Measurements from ENCODE around the gene SLC6A19. TPM values are rescaled to one million over a fixed set of nuclear protein-coding genes. Genes with fewer than 3 reads are reported as not detected.

The SLC6A19 gene
- total RNA-seq, 2 donors from 2014 or later, result 0.09 to 0.15 TPM

- Mint-ChIP-seq H3K27me3 (ENCODE audit: insufficient read depth) (peaks cover 38% of the 10 kb centered on the region), H3K9me3 (no peaks in the 10 kb centered on the region), H3K4me3 (no peak overlapping the region), H3K36me3 (ENCODE audit: low read depth) (peaks cover 8% of the 10 kb centered on the region), H3K27ac (no peak overlapping the region), H3K4me1 (peaks cover 24% of the 10 kb centered on the region)
- TF ChIP-seq, protein P1, sequence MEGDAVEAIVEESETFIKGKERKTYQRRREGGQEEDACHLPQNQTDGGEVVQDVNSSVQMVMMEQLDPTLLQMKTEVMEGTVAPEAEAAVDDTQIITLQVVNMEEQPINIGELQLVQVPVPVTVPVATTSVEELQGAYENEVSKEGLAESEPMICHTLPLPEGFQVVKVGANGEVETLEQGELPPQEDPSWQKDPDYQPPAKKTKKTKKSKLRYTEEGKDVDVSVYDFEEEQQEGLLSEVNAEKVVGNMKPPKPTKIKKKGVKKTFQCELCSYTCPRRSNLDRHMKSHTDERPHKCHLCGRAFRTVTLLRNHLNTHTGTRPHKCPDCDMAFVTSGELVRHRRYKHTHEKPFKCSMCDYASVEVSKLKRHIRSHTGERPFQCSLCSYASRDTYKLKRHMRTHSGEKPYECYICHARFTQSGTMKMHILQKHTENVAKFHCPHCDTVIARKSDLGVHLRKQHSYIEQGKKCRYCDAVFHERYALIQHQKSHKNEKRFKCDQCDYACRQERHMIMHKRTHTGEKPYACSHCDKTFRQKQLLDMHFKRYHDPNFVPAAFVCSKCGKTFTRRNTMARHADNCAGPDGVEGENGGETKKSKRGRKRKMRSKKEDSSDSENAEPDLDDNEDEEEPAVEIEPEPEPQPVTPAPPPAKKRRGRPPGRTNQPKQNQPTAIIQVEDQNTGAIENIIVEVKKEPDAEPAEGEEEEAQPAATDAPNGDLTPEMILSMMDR (conservative IDR thresholded peaks at IDR 0.05), result no peak
- Histone ChIP-seq H3K27ac (ENCODE audit: low read depth, low read length) (no peak overlapping the region), H3K4me1 (ENCODE audit: control insufficient read depth, insufficient read depth, low read length) (peaks cover 4% of the 10 kb centered on the region), H3K4me3 (ENCODE audit: low read length) (no peak overlapping the region), H3K9ac (ENCODE audit: extremely low read depth, low read length, poor library complexity, severe bottlenecking) (no peak overlapping the region), H3K27me3 (ENCODE audit: control insufficient read depth, insufficient read depth, low read length, poor library complexity, severe bottlenecking) (peaks cover 33% of the 10 kb centered on the region), H3K9me3 (ENCODE audit: control insufficient read depth, low read length) (no peaks in the 10 kb centered on the region), H3K36me3 (ENCODE audit: control insufficient read depth, insufficient read depth, low read length) (no peaks in the 10 kb centered on the region)
- no peak for DNase-seq
- 88 to 91% methylated on average over 8 to 12 of the region's 12 CpGs for WGBS, 2 experiments (ENCODE audit: insufficient coverage in 1 of 2, insufficient read length in 1 of 2)
These were observed 48.0 kb upstream of the SLC6A19 start for GRCh38 chr5:1153428-1153827.

DNA sequence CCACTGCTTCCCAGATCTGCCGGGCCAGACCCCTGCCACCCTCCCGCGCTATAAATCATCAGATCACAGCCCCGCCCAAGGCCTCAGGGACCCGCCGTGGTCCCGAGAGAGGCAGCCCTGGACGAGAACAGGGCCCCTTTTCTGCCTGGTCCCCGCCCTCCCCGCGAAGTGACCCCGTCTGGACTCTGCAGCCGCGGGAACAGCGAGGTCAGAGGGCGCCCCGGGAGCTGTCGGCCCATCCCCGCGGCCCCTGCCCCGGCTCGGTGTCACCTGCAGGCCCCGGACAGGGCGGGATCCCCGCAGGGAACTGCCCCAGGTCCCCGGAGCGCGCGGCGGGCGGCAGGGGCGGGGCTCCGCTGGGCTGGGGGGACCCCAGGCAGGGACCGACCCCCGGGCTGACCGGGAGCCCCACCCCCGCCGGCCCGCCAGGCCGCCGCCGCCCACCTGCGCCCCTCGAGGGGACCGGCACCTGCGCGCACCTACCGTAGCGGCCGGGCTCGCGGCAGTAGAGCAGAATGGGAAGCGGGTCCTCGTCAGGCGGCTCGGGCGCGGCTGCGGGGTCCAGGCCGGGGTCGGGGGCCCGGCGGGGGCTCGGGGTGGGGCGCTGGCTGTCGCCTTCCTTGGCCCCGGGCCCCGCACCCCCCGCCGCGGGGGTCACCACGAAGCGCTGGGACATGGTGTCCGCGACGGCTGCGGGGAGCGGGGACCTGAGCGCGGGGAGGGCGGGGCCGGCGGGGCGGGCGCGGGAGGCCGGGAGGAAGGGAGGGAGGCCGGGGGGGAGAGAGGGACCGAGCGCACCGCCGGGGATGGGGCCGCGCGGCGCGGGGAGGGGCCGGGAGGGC, 46.0 kb upstream of the SLC6A19 start:
- no peak for DNase-seq
- Mint-ChIP-seq H3K27ac (no peak overlapping the region), H3K4me3 (peak overlapping the region; percentile 41), H3K9me3 (no peaks in the 10 kb centered on the region), H3K27me3 (ENCODE audit: insufficient read depth) (peaks cover 40% of the 10 kb centered on the region), H3K36me3 (ENCODE audit: low read depth) (no peaks in the 10 kb centered on the region), H3K4me1 (peaks cover 40% of the 10 kb centered on the region)
- Histone ChIP-seq H3K36me3 (ENCODE audit: control insufficient read depth, insufficient read depth, low read length) (no peaks in the 10 kb centered on the region), H3K4me3 (ENCODE audit: low read length) (no peak overlapping the region), H3K27ac (ENCODE audit: low read depth, low read length) (no peak overlapping the region), H3K9ac (ENCODE audit: extremely low read depth, low read length, poor library complexity, severe bottlenecking) (no peak overlapping the region), H3K27me3 (ENCODE audit: control insufficient read depth, insufficient read depth, low read length, poor library complexity, severe bottlenecking) (peaks cover 33% of the 10 kb centered on the region), H3K9me3 (ENCODE audit: control insufficient read depth, low read length) (no peaks in the 10 kb centered on the region), H3K4me1 (ENCODE audit: control insufficient read depth, insufficient read depth, low read length) (peaks cover 10% of the 10 kb centered on the region)
- TF ChIP-seq, protein P1 (conservative IDR thresholded peaks at IDR 0.05), result no peak
- 7 to 28% methylated on average over 5 to 97 of the region's 98 CpGs for WGBS, 2 experiments (ENCODE audit: insufficient coverage in 1 of 2, insufficient read length in 1 of 2)

DNA sequence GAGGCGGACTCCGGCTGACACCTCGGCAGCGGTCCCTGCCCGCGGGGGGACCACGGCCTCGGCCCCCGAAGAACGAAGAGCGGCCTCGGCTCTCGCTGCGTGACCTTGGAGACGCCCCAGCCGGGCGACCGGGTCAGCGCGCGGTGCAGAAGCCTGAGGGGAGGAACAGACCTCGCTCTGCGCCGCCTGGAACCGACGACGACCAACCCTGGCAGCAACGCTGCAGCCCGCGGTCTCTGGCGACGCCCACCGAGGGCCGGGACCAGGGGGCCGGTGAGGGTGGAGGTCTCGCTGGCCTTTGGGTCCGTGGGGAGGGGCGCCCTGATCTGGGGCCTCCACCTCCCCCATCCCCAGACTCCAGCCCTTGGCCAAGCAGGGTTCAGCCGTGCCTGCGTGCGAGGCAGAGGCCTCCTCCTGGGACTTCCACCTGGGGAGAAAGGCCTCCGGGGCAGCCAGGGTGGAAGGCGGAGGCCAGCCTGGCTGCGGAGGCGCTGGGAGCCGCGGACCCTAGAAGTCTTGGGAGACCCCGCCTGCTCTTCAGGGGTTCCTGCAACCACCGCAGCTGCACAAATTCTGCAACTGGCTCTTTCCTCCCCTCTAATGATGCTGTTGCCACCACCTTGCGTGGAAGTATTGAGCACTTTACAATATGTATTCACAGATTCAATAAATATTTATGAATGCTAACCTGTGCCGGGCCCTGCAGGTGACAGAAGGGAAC, 45.2 kb upstream of the SLC6A19 start:
- WGBS, 2 experiments (ENCODE audit: insufficient coverage in 1 of 2, insufficient read length in 1 of 2), result 25 to 43% methylated on average over 12 to 51 of the region's 51 CpGs
- Mint-ChIP-seq H3K9me3 (no peaks in the 10 kb centered on the region), H3K4me1 (peaks cover 37% of the 10 kb centered on the region), H3K4me3 (peak overlapping the region; percentile 19), H3K36me3 (ENCODE audit: low read depth) (no peaks in the 10 kb centered on the region), H3K27me3 (ENCODE audit: insufficient read depth) (peaks cover 40% of the 10 kb centered on the region), H3K27ac (no peak overlapping the region)
- Histone ChIP-seq H3K4me1 (ENCODE audit: control insufficient read depth, insufficient read depth, low read length) (peaks cover 10% of the 10 kb centered on the region), H3K36me3 (ENCODE audit: control insufficient read depth, insufficient read depth, low read length) (no peaks in the 10 kb centered on the region), H3K9ac (ENCODE audit: extremely low read depth, low read length, poor library complexity, severe bottlenecking) (no peak overlapping the region), H3K27me3 (ENCODE audit: control insufficient read depth, insufficient read depth, low read length, poor library complexity, severe bottlenecking) (peaks cover 33% of the 10 kb centered on the region), H3K27ac (ENCODE audit: low read depth, low read length) (no peak overlapping the region), H3K9me3 (ENCODE audit: control insufficient read depth, low read length) (no peaks in the 10 kb centered on the region), H3K4me3 (ENCODE audit: low read length) (no peak overlapping the region)
- DNase-seq, result peak; percentile 75
- TF ChIP-seq, protein P1 (conservative IDR thresholded peaks at IDR 0.05), result no peak

All from endodermal cell (in vitro differentiated cells).